ENCODE data around the gene KDELR3.

- TF ChIP-seq JUN (IDR thresholded peaks at IDR 0.05; ENCODE audit: borderline replicate concordance, insufficient read depth, insufficient read length, low read depth): no peak
- no peak for TF ChIP-seq CTCF (IDR thresholded peaks at IDR 0.05; ENCODE audit: extremely low read depth in 1 of 2, insufficient read depth in 1 of 2, low read depth in 1 of 2, low read length in 2 of 2)
- TF ChIP-seq EZH2 (IDR thresholded peaks at IDR 0.05; ENCODE audit: borderline replicate concordance, low read depth, low read length, severe bottlenecking): no peak
- no peak for TF ChIP-seq MYC (IDR thresholded peaks at IDR 0.05; ENCODE audit: low read depth, low read length)
- TF ChIP-seq FOS (IDR thresholded peaks at IDR 0.05; ENCODE audit: borderline replicate concordance, insufficient read depth, low read length): no peak
- no peak for TF ChIP-seq POLR2AphosphoS5 (IDR thresholded peaks at IDR 0.05; ENCODE audit: insufficient read depth, low read depth, low read length)
These were observed 26.1 kb upstream of the KDELR3 start for GRCh38 chr22:38441620-38442287.

Measured in endothelial cell of umbilical vein (primary cell).